Measurements from ENCODE around the gene MSGN1.

Gene MSGN1

DNA sequence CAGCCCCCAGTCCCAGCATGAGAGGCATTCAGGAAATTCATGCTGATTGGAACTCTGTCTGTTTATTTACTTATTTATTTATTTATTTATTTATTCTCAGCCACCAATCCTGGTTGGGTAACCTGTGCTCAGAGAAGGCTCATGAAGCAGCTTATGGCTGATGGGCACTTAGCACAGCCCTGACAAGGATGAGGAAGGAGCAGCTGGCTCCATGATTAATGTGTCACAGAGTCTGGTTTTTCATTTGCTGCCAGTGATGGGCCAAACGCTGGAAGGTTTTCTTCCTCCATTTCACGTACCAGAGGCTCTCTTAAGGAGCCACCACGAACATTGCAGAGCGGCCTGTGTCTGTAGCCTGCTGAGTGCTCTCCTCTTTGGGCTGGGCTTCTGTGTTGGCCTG lies 33.9 kb downstream of the MSGN1 start:
- DNase-seq = no peak

DNA sequence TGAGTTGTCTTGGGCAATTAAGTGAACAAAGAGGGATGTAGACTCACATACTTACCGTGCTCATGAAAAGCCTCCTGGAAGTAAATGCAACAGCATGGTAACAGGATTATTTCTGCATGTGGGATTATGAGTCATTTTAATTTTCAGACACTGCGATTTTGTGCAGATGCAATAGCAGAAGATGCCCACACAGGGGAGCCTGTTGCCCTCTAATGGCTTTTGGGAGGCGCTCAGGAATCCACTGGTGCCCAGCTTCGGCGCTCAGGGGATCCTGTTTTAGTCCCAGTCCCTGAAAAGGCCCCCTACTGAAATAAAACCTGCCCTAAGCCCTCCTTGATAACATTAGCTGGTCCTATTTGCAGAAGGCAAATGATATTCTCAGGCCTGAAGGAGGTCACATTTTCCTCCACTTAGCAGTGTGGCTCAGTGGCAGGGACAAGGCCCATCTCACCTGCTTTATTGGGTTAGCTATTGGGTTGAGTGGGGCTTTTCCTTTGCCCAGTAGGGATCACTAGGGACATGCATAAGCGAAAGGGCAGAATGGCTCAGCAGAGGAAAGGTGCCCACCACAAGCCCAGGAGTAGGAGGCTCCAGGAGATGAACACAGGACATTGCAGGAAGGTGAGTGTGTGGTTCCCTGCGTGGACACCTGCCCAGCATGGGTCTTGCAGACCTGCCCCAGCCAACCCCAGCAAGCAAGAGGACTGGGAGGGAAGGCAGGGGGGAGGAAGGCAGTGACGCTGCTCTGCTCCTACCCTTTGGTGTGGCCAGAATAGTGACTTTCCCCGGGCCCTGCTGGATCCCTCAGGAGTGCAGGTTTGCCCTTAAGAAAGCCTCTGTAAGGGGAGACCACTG lies 35.7 kb downstream of the MSGN1 start:
- DNase-seq = peak; percentile 29

DNA sequence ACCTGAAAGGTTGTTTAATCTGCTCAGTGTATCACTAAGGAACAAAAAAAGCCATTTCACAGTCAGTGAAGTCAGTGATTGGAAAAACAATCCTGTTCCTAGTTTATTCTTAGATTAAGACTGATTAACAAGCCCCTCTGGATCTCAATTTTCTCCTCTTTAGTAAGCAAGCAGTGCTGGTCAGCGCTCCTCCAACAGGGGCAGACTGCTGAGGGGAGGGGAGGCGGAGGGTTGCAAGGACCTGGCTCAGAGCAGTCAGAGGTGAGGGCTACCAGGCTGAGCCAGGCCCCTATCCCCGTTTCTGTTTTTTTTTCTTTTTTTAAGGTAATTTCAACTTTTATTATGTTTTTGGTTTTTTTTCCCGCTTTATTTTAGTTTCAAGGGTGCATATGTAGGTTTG lies 37.5 kb downstream of the MSGN1 start:
- no peak for DNase-seq

DNA sequence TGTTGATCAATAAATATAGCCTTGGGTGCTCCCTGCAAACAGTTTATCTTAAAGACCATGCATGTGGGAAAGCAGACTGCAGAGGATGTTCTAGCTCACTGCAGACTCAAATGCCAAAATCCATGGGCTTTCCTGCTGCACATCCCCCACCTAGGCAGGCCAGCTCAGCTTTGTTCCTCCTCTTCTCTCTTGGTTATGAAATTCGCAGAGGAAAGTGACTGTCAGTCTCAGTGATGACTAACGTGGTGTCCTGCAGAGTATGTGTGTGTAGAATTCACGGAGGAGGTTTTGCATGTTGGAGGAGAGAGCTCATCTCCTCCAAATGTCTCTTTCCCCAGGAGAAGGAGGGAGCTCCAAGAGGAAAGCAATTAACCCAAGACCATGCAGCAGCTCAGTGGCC lies 40.8 kb downstream of the MSGN1 start:
- no peak for DNase-seq

DNA sequence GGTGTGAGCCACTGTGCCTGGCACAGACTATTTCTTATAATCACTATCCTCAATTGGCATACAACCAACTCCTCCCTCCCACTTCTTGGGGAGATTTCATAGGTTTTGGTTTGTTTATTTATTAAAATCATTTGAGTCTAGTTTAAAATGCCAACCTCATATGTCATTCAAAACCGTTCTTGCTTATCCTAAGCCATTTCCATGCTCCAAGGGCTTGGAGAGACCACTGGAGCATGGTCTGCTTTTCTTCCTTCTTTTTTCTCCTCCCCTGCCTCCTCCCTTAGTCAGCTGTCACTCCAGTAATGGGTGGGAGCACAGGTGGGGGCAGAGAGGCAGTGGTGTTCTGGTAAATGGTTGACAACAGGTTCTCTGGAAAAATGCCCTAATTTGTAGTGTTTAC lies 41.8 kb downstream of the MSGN1 start:
- DNase-seq = no peak

DNA sequence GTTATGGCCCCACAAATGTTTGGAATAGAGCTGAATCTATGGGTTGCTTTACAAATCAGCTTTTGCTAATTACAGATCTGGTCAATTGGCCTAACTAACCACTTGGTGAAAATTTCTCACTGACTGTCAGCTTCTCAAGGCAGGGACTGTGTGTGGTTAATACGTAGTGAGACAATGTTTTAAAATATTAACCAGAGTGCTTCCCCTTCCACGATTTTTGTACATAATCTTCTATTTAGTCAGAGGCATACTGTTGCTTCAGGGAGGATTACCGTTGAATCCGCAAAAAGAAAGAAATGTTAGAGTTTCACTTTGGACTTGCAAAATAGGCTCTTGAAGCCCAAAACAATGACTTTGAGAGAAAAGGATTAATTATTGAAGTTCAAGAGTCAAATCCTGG lies 47.3 kb downstream of the MSGN1 start:
- no peak for DNase-seq

DNA sequence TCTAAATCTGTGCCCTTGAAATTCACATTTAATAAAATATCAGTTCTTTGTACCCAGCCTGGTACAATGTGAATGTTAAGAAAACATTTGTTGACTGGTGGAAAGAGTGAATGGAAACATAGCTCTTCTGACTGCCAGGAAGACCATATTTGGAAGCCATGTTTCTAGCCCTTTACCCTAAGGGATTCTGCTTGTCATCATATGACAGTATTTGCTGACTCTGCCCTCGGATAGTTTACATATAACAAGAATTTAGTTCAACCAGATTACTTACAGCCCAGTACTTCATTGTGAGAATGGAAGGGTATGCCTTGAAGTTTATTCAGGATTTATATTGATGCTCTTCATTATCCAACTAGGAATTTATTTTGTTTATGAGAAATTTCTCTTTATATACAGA lies 48.4 kb downstream of the MSGN1 start:
- no peak for DNase-seq

DNA sequence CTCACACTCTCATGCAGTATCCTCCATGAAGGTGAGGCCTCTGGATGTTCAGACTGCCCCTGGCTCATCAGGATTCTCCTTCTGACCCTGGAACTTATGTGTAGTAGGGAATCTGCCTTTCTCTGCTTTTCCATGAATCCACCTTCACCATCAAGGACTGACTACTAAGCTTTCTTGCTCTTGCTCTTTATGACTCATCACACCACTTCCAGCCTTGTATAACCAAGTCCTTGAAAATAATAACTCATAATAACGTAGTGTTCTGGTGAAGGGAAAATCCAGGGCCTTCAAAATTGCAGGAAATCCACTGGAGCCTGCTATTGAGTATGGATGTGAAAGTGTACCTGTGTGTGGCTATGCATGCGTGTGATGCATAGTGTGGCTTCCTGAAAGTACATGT lies 50.9 kb downstream of the MSGN1 start:
- DNase-seq = no peak
